ENCODE results near the gene LRRC47.
"Not testable (repeated sequence)": the region's sequence is repeated elsewhere in the genome, so short reads cannot be mapped to it uniquely, and the experiment has no call there.

LRRC47 gene

GRCh38 chr1:3817138-3817740, 20.9 kb upstream of the LRRC47 start:
- in situ Hi-C loops (cut with MboI; ENCODE audit: low pct_unique_long_range_greater_than_20kb, low sequenced_read_pairs) = no loop called here
- DNase-seq = no peak

GRCh38 chr1:3816331-3817137, 20.2 kb upstream of the LRRC47 start:
- in situ Hi-C loops (cut with MboI; ENCODE audit: low pct_unique_long_range_greater_than_20kb, low sequenced_read_pairs) = no loop called here

GRCh38 chr1:3814771-3815561, 18.7 kb upstream of the LRRC47 start:
- no peak for DNase-seq
- in situ Hi-C loops (cut with MboI; ENCODE audit: low pct_unique_long_range_greater_than_20kb, low sequenced_read_pairs) = no loop called here

More at GRCh38 chr1:3816331-3817137, 20.2 kb upstream of the LRRC47 start:
- DNase-seq = no peak

GRCh38 chr1:3814065-3814464, 17.8 kb upstream of the LRRC47 start:
- in situ Hi-C loops (cut with MboI; ENCODE audit: low pct_unique_long_range_greater_than_20kb, low sequenced_read_pairs) = no loop called here
- no peak for DNase-seq

GRCh38 chr1:3811595-3811911, 15.3 kb upstream of the LRRC47 start:
- in situ Hi-C loops (cut with MboI; ENCODE audit: low pct_unique_long_range_greater_than_20kb, low sequenced_read_pairs) = no loop called here
- no peak for DNase-seq

GRCh38 chr1:3810149-3810761, 14.0 kb upstream of the LRRC47 start:
- DNase-seq; in situ Hi-C loops (cut with MboI; ENCODE audit: low pct_unique_long_range_greater_than_20kb, low sequenced_read_pairs): not testable (repeated sequence)

GRCh38 chr1:3809680-3810079, 13.4 kb upstream of the LRRC47 start:
- DNase-seq = no peak
- in situ Hi-C loops (cut with MboI; ENCODE audit: low pct_unique_long_range_greater_than_20kb, low sequenced_read_pairs) = no loop called here

- in situ Hi-C loops (cut with MboI; ENCODE audit: low pct_unique_long_range_greater_than_20kb, low sequenced_read_pairs) = no loop called here
- no peak for DNase-seq
These were observed 11.5 kb upstream of the LRRC47 start for GRCh38 chr1:3807769-3808168.

GRCh38 chr1:3805038-3805437, 8.7 kb upstream of the LRRC47 start:
- in situ Hi-C loops (cut with MboI; ENCODE audit: low pct_unique_long_range_greater_than_20kb, low sequenced_read_pairs) = no loop called here

GRCh38 chr1:3804627-3804944, 8.3 kb upstream of the LRRC47 start:
- DNase-seq; in situ Hi-C loops (cut with MboI; ENCODE audit: low pct_unique_long_range_greater_than_20kb, low sequenced_read_pairs): not testable (repeated sequence)

More at GRCh38 chr1:3805038-3805437, 8.7 kb upstream of the LRRC47 start:
- DNase-seq = no peak

- DNase-seq = no peak
- in situ Hi-C loops (cut with MboI; ENCODE audit: low pct_unique_long_range_greater_than_20kb, low sequenced_read_pairs) = no loop called here
These were observed 7.8 kb upstream of the LRRC47 start for GRCh38 chr1:3803905-3804626.

- DNase-seq; in situ Hi-C loops (cut with MboI; ENCODE audit: low pct_unique_long_range_greater_than_20kb, low sequenced_read_pairs): not testable (repeated sequence)
These were observed 4.5 kb upstream of the LRRC47 start for GRCh38 chr1:3800795-3801194.

GRCh38 chr1:3799976-3800685, 3.8 kb upstream of the LRRC47 start:
- in situ Hi-C loops (cut with MboI; ENCODE audit: low pct_unique_long_range_greater_than_20kb, low sequenced_read_pairs) = no loop called here
- no peak for DNase-seq

GRCh38 chr1:3795453-3796214, 664 bp downstream of the LRRC47 start:
- in situ Hi-C loops (cut with MboI; ENCODE audit: low pct_unique_long_range_greater_than_20kb, low sequenced_read_pairs) = no loop called here
- no peak for DNase-seq

- no peak for DNase-seq
- in situ Hi-C loops (cut with MboI; ENCODE audit: low pct_unique_long_range_greater_than_20kb, low sequenced_read_pairs) = no loop called here
These were observed 5.3 kb downstream of the LRRC47 start for GRCh38 chr1:3790952-3791351.

- in situ Hi-C loops (cut with MboI; ENCODE audit: low pct_unique_long_range_greater_than_20kb, low sequenced_read_pairs) = no loop called here
These were observed 5.8 kb downstream of the LRRC47 start for GRCh38 chr1:3790500-3790923.

GRCh38 chr1:3789421-3790300, 6.6 kb downstream of the LRRC47 start:
- DNase-seq = no peak
- in situ Hi-C loops (cut with MboI; ENCODE audit: low pct_unique_long_range_greater_than_20kb, low sequenced_read_pairs) = no loop called here

More at GRCh38 chr1:3790500-3790923, 5.8 kb downstream of the LRRC47 start:
- no peak for DNase-seq

All from KBM-7 (cell line).